GM19239 (cell line): ENCODE measurements around the gene ISG15.
A peak's percentile ranks its signal among the peaks of the same experiment; 100 is the strongest.
"Not testable (repeated sequence)": the region's sequence is repeated elsewhere in the genome, so short reads cannot be mapped to it uniquely, and the experiment has no call there.

ENCODE experiments used
- DNase-seq: peaks from one replicate; pipeline ENCODE4 v3.0.0; 2011; ENCODE audit warnings: low spot score; ENCODE audit not compliant: insufficient read length
- FAIRE-seq: peaks from 2 replicates; lab custom pipeline; 2011; peaks lifted over from hg19 to GRCh38; lab: Jason Lieb, UNC

The ISG15 gene

DNA sequence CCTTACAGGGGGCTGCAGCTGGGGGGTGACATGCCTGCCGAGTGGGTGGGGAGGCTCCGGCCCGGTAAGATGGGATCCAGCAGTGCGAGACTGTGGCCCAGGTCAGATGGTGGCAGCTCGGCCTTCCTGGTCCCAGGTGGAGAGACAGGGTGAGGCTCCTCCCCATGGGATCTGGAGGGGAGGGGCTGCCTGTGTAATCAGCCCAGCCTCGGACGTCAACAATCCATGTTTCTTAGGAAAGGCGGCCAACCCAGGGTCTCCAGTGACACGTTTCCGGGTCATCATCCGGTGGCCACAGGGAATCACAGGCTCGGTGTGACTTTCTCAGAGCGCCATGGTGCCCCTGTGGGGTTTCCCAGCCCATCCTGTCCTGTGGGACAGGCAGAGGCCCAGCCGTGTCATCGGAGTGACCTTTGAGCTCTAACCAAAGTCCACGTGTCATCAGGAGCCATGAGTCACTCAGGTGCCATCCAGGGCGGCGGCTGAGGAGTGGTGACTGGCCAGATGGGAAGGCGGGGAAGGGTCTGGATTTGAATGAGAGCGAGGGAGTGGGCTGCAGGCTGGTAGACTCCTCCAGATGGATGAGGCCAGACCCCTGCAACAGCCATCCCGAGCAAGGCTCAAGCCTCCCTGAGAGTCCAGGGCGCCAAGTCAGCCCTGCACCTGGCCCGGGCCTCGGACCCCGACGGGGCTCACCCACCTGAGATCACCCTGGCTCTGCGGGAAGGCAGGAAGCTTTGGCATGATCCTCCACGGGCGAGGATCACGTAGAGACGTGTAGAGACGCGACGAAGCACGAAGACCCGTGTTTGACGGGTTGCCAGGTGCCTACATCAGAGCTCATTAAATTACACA, 6.8 kb upstream of the ISG15 start:
- no peak for FAIRE-seq

GRCh38 chr1:1010131-1010530, 3.2 kb upstream of the ISG15 start:
- DNase-seq, FAIRE-seq: not testable (repeated sequence)

More for the DNA sequence above, 6.8 kb upstream of the ISG15 start:
- no peak for DNase-seq

- no peak for FAIRE-seq
- no peak for DNase-seq
These were observed 1.8 kb upstream of the ISG15 start for GRCh38 chr1:1011396-1011949.

GRCh38 chr1:1012736-1013104, 577 bp upstream of the ISG15 start:
- not testable (repeated sequence) for DNase-seq, FAIRE-seq

GRCh38 chr1:1013922-1014648, 788 bp downstream of the ISG15 start:
- DNase-seq, result no peak
- FAIRE-seq, result no peak

- FAIRE-seq, result no peak
- DNase-seq, result no peak
These were observed 1.7 kb downstream of the ISG15 start for GRCh38 chr1:1014799-1015681.

DNA sequence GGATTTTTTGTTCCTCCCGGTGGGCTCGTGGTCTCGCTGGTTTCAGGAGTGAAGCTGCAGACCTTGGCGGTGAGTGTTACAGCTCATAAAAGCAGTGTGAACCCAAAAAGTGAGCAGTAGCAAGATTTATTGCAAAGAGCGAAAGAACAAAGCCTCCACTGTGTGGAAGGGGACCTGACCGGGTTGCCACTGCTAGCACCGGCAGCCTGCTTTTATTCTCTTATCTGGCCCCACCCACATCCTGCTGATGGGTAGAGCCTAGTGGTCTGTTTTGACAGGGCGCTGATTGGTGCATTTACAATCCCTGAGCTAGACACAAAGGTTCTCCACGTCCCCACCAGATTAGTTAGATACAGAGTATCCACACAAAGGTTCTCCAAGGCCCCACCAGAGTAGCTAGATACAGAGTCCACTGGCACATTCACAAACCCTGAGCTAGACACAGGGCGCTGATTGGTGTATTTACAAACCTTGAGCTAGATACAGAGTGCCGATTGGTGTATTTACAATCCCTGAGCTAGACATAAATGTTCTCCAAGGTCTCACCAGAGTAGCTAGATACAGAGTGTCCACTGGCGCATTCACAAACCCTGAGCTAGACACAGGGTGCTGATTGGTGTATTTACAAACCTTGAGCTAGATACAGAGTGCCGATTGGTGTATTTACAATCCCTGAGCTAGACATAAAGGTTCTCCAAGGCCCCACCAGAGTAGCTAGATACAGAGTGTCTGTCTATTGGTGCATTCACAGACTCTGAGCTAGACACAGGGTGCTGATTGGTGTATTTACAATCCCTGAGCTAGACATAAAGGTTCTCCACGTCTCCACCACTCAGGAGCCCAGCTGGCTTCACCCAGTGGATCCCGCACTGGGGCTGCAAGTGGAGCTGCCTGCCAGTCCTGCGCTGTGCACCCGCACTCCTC, 4.4 kb downstream of the ISG15 start:
- not testable (repeated sequence) for DNase-seq, FAIRE-seq

DNA sequence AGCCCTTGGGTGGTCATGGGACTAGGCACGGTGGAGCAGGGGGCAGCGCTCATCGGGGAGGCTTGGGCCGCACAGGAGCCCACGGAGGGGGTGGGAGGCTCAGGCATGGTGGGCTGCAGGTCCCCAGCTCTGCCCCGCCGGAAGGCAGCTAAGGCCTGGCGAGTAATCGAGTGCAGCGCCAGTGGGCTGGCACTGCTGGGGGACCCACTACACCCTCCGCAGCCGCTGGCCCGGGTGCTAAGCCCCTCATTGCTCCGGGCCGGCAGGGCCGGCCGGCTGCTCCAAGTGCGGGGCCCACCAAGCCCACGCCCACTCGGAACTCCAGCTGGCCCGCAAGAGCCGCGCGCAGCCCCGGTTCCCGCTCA, 5.0 kb downstream of the ISG15 start:
- FAIRE-seq, DNase-seq: not testable (repeated sequence)

DNA sequence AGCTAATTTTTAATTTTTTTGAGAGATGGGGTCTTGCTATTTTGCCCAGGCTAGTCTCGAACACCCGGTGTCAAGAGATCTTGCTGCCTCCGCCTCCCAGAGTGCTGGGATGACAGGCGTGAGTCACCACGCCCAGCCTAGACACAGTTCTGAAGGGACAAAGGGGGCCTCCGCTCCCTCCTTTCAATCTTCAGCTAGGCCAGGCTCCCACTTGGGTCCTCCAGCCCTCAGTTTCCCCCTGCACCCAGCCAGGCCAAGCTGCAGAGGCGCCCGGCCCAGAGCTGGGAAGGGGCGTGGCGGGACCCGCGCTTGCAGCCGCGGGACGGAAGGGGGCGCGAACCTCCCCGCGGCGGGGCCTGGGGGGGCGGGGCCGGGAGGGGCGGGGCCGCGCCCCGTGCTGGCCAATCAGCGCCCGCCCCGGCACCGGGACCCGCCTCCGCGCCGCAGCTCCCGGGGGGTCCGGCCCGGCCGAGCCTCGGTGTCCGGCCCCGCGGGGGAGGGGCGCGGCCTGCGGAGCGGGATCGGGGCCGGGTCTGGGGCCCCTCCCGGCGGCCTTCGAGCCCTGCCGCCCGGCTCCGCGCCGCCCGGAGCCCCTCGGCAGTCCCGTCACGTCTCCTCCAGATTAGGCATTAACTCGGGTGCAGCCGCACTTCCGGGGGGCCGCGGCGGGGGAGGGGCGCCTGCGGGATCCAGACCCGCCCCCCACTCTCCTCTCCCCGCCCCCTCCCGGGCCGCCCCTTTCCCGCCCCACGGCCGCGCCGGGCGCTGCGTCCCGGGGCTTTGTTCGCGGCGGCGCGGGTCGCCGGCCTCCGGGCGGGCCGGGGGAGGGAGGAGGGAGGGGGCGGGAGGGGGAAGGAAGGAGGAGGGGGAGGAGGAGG, 6.1 kb downstream of the ISG15 start:
- FAIRE-seq (peak; percentile 84), DNase-seq (peak; percentile 86)

- DNase-seq (no peak), FAIRE-seq (no peak)
These were observed 6.7 kb downstream of the ISG15 start, which contains the start of gene AGRN for GRCh38 chr1:1020000-1020404. Gene AGRN (plus strand): TSS chr1:1020120. CDS start chr1:1020173, 53 bp downstream.

DNA sequence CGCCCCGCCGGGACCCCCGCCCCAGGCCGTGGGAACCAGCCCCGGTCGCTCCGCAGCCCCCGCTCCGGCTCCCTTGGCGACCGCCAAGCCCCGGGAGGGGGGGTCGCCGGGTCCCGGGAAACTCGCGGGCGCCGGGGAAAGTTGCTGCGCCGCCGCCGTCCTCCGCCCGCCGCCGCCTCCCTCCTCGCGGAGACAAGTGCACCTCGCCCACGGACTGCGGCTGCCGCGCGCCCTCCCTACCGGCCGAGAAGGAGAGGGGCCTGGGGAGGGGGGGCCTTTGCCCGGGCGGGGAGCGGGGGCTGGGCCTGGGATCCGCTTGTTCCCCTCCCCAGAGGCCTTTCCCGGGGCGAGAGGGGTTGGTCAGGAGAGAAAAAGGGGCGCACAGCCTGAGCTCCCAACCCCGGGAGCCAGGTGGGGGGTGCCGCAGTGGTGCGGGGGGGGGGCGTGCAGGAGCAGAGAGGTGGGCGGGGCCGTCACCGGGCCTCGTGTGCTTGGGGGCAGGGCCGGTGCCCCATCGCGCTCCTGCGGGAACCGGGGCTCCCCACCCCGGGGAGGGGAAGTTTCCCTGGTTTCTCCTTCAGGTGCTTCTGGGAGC, 7.2 kb downstream of the ISG15 start:
- FAIRE-seq, result no peak

GRCh38 chr1:1021010-1021919, 8.0 kb downstream of the ISG15 start:
- FAIRE-seq (no peak), DNase-seq (no peak)

More for the DNA sequence above, 7.2 kb downstream of the ISG15 start:
- DNase-seq, result no peak

DNA sequence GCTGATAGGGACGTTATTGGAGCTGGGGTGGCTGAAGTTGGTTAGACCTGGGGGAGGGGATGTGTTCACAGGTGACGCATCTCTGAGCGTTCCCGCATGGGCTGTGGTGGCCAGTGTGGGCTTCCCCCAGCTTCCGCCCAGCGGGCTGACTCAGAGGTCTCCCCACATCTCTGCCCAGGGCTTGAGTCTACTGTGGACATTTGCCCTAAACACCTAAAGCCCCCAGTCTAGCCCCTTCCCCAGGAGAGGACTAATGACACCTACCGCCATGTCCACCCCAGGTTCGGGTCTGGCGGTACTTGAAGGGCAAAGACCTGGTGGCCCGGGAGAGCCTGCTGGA, 8.6 kb downstream of the ISG15 start:
- FAIRE-seq (no peak), DNase-seq (no peak)

DNA sequence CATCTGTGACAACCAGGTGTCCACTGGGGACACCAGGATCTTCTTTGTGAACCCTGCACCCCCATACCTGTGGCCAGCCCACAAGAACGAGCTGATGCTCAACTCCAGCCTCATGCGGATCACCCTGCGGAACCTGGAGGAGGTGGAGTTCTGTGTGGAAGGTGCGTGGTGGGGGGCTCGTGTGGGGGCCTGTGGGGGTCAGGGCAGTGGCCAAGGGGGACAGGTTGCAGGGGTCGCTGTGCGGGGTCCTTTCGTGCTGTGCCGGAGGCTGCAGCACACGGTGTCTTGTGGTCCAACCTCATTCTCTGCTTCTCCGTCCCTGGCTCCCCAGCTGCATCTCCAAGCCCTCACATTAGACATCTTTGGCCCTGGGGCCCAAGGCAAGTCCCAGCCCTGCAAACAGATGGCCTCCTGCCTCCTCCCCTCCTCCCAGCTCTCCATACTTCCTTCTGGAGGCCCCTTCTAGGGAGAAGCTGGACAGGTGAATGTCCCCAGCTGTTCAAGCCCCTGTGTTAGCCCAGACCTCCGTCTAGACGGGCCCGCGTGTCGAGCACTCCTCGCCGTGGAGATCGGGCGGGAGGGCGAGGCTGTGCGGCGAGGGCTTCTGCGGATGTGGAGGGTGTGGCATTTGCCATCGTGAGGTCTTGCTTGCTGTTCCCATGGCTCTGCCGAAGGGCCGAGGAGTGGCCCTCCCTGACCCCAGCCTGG, 9.2 kb downstream of the ISG15 start:
- no peak for FAIRE-seq
- DNase-seq, result no peak

DNA sequence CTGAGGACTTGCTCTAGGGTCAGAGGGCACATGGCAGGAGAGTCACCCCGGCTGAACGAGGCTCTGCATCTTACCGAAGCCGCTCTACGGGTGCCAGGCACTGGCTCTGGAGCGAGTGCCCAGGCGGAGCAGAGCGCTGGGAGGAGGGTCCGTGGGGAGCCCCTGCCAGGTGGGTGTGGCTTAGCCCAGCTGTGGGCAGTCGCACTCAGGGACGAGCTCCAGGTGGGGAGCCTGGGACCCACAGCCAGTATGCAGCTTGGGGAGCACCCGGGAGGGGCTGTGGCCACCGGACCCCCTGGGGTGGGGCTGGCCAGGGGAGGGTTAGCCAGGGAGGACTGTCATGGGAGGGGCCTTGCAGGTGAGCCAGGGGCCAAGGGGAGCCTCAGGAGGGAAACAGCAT, 10.4 kb downstream of the ISG15 start:
- FAIRE-seq (no peak), DNase-seq (no peak)

- no peak for FAIRE-seq
- DNase-seq, result no peak
These were observed 11.0 kb downstream of the ISG15 start for GRCh38 chr1:1024149-1024770.
